Activated gamma-delta T cell (primary cell): Measurements from ENCODE around the gene CINP.
"Not testable (repeated sequence)": the region's sequence is repeated elsewhere in the genome, so short reads cannot be mapped to it uniquely, and the experiment has no call there.

Source experiments
- DNase-seq: peaks from one replicate; lab custom pipeline; 2025; lab: John Stamatoyannopoulos, UW

Gene CINP

DNA sequence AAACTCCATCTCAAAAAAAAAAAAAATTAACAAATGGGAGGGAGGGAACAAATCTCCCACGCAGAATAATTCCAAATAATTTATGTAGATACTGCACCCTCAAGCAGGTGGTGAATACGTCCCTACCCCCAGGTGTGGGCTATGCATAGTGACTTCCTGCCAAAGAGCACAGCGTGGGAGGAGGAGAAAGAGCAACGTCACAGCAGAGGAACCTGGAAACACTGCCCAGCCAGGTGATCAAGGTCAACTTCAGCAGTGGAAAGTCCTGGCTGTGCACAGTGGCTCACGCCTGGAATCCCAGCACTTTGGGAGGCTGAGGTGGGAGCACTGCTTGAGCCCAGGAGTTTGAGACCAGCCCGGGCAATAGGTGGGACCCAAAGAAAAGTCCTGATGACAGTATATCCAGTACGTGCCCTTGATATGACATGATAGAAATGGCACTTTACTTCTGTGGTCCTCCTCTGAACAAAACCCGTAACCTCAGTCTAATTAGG lies 9.5 kb downstream of the CINP start:
- no peak for DNase-seq

DNA sequence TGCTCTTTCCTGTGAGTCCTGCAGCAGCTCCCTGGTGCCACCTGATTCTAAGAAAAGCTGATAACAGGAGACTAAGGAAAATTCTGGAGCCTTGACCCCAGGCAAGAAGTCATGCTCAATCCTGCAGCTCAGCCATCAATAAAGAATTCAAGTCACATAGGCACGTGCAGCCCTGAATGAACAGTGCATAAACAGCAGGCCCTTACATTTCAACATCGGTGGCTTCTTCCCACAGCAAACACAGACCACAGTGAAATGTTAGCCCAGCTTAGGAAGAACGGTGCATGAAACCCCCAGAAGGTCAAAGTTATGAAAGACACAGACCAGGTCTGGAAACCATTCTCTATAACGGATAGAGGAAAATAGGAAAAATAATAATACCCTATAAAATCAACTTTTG lies 10.5 kb downstream of the CINP start:
- no peak for DNase-seq

- not testable (repeated sequence) for DNase-seq
These were observed 11.1 kb downstream of the CINP start for GRCh38 chr14:102351593-102351992.

DNA sequence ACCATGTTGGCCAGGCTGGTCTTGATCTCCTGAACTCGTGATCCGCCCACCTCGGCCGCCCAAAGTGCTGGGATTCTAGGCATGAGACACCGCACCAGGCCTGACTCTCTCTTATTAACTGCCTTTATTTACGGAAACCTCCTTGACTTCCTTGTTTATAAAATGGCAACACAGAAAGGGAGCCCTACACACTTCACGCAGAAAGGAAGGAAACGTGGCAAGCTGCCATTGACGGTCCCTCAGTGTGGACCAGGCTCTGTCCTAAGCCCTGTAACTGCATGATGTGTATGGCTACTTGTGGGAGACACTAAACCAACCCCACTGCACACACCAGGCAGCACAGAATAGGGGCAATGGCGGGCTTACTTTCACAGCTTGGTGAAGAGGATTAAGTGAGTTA lies 11.7 kb downstream of the CINP start:
- no peak for DNase-seq

DNA sequence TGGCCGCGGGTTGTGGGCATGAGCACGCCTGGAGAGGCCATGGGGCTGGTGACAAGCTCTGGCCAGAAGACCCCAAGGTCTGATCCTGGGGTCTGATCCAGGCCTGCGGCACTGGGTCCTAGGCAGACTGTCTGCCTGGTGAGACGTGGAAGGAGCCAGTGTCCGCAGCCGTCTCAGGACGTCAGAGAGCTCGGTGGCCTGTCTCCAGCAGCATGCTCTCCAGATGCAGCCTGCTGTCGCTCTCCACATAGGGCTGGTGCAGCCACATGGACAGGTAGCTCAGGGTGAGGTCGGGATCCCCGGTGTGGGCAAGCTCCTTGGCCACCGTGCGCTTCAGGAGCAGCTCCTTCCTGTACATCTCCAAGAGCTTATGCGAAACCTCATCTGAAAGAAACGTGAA lies 14.3 kb downstream of the CINP start:
- no peak for DNase-seq

DNA sequence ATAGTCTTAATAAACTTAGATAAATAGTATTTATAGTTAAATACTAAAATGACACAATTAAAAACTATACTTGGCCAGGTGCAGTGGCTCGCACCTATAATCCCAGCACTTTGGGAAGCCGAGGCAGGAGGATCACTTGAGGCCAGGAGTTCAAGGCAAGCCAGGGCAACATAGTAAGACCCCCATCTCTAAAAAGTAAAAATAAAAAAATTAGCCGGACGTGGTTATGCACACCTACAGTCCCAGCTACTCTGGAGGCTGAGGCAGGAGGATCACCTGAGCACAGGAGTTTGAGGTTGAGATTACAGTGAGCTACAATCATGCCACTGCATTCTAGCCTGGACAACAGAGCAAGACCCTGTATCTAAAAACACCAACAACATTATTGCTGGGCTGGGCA lies 16.0 kb downstream of the CINP start:
- DNase-seq: no peak

GRCh38 chr14:102345232-102345631 lies 17.5 kb downstream of the CINP start:
- no peak for DNase-seq

DNA sequence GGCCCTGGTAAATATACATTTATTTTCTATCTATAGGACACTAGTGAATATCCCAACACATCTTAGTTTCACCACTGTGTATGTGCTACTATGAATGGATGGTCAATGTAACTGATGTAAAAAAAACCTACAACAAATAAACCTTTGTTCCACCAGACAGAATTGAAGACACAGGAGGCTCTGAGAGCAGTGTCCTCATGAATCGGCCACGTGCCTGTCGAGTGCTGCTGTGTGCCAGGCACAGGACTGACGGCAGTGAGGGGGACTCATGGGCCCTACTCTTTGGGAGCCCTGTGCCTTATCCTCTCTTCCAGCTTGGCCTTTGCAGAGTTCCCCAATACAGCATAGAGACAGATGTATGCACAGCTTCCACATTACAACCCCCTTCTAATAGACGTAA lies 18.2 kb downstream of the CINP start:
- no peak for DNase-seq

- DNase-seq: no peak
These were observed 18.6 kb downstream of the CINP start for GRCh38 chr14:102344084-102344483.

- DNase-seq: no peak
These were observed 20.5 kb downstream of the CINP start for GRCh38 chr14:102342238-102342637.

GRCh38 chr14:102341566-102341965 lies 21.1 kb downstream of the CINP start:
- no peak for DNase-seq

DNA sequence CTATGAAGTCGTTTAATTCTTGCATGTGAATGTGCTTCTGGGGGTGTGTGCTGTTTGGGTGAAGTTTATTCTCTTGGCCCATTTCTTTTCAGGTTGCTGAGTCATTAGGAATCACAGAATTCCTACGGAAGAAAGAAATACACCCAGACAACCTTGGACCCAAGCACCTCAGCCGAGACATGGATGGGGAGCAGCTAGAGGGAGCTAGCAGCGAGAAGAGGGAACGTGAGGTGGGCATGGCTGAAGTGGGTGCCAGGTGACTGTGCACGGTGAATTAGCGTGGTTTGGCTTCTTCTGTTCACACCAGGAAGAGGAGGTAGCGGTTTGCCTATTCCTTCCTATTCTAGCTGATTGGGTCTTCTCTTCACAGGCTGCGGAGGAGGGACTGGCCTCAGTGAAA lies 24.0 kb downstream of the CINP start:
- no peak for DNase-seq

DNA sequence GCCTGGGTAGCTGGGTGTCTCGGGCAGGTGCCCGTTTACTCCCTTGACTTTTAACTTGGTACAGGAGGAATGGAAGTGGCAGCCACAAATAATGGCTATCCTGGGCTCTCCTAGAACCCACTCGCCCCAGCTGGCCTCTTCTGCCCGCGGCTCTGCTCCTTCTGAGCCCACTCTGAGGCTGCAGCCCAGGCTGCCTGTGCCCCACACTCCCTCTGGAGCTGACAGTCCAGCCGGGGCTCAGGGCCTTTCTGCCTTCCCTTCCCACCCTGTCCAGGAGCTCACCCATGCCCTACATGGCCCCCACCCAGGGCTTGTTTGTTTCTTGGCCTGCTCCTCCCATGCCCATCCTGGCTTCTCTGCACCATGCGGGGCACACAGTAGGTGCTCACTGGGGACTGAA lies 27.5 kb downstream of the CINP start:
- DNase-seq: no peak

GRCh38 chr14:102333795-102334705 lies 28.6 kb downstream of the CINP start:
- no peak for DNase-seq

GRCh38 chr14:102333390-102333789 lies 29.3 kb downstream of the CINP start:
- no peak for DNase-seq

DNA sequence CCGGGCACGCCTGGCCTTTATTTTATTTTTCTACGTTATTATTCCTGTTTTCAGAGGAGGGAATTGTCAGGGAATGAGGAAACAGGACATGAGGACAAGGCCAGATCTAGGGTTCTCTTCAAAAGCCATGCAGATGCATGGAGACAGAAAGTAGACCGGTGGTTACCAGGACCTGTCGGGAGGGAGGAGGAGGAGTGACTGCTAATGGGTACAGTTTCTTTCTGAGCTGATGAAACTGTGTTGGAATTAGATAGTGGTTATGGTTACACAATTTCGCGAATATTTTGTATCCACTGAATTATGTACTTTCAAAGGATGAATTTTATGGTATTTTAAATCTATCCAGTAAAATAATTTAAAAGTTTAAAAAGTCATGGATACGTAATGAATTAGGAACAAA lies 31.9 kb downstream of the CINP start:
- DNase-seq: no peak

- DNase-seq: not testable (repeated sequence)
These were observed 33.3 kb downstream of the CINP start for GRCh38 chr14:102329381-102329780.

DNA sequence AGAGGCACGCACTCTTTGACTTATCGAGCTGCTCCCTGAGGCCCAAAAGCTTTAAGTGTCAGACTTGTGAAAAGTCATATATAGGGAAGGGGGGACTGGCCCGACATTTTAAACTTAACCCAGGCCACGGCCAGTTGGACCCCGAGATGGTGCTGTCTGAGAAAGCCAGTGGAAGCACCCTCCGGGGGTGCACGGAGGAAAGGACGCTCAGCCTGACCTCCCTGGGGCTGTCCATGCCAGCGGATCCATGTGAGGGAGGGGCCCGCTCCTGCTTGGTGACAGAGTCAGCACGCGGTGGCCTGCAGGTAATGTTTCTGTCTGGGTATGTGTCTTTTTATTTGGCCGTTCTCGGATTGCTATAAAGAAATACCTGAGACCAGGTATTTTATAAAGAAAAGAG lies 36.1 kb downstream of the CINP start:
- no peak for DNase-seq

- DNase-seq: no peak
These were observed 36.8 kb downstream of the CINP start for GRCh38 chr14:102325791-102326345.

GRCh38 chr14:102323102-102323501 lies 39.6 kb downstream of the CINP start:
- DNase-seq: no peak

- no peak for DNase-seq
These were observed 41.0 kb downstream of the CINP start for GRCh38 chr14:102321456-102322422.
